Measurements from ENCODE around the gene WNK4. TPM values are rescaled to one million over a fixed set of nuclear protein-coding genes. Genes with fewer than 3 reads are reported as not detected.

WNK4 gene
- total RNA-seq, 1 experiment from 2014 or later, result 1.5 TPM

GRCh38 chr17:42780851-42781638 is 635 bp downstream of the WNK4 start:
- Mint-ChIP-seq H3K27ac (no peak overlapping the region), H3K27me3 (ENCODE audit: low read depth) (peaks cover 47% of the 10 kb centered on the region), H3K4me3 (peak overlapping the region; percentile 70), H3K4me1 (peaks cover 20% of the 10 kb centered on the region), H3K36me3 (peaks cover 18% of the 10 kb centered on the region), H3K9me3 (no peaks in the 10 kb centered on the region)
- POLR2A ChIA-PET, result interaction anchor here (0.7 to 1.5 kb wide), 3 partner anchors 17 to 59 kb away, joined by 3 to 7 read pairs (median 3); partner anchors contain the start of genes BECN1 and COA3
- peak; percentile 11 for ATAC-seq
- CTCF ChIA-PET, result interaction anchor here (0.9 to 4.5 kb wide), 8 partner anchors 17 to 202 kb away, joined by 3 to 39 read pairs (median 7); partner anchors contain the start of genes BECN1, CCR10 and RAMP2
- DNase-seq (ENCODE audit: low spot score), result no peak
- TF ChIP-seq ETV6 (CRISPR knock-in tag; IDR thresholded peaks at IDR 0.05), result no peak
- peak; percentile 21; the same call in 1 of the 2 replicates for TF ChIP-seq HMGXB4 (CRISPR knock-in tag; IDR thresholded peaks at IDR 0.05)
- no peak for TF ChIP-seq ZNF281 (CRISPR knock-in tag; IDR thresholded peaks at IDR 0.05)
- peak; percentile 43; the same call in 1 of the 2 replicates for TF ChIP-seq RELA (CRISPR knock-in tag; IDR thresholded peaks at IDR 0.05; ENCODE audit: borderline replicate concordance)
- no peak for TF ChIP-seq MYBL2 (CRISPR knock-in tag; IDR thresholded peaks at IDR 0.05)
- no peak for TF ChIP-seq ZNF121 (CRISPR knock-in tag; IDR thresholded peaks at IDR 0.05)
- TF ChIP-seq SMAD3 (CRISPR knock-in tag; IDR thresholded peaks at IDR 0.05; ENCODE audit: borderline replicate concordance), result no peak
- no peak for TF ChIP-seq HMGA2 (CRISPR knock-in tag; IDR thresholded peaks at IDR 0.05)
- TF ChIP-seq ZBTB43 (CRISPR knock-in tag; IDR thresholded peaks at IDR 0.05), result no peak
- TF ChIP-seq E2F4 (CRISPR knock-in tag; IDR thresholded peaks at IDR 0.05; ENCODE audit: borderline replicate concordance, low read depth), result no peak
- TF ChIP-seq E2F1 (CRISPR knock-in tag; IDR thresholded peaks at IDR 0.05), result no peak
- TF ChIP-seq CREB1 (CRISPR knock-in tag; IDR thresholded peaks at IDR 0.05), result no peak
- no peak for TF ChIP-seq E2F5 (CRISPR knock-in tag; IDR thresholded peaks at IDR 0.05)
- TF ChIP-seq KAT7 (CRISPR knock-in tag; IDR thresholded peaks at IDR 0.05; ENCODE audit: borderline replicate concordance), result 0 out of 2 replicates have a peak, but pooled peaks have one; percentile 53
- TF ChIP-seq ZNF425 (CRISPR knock-in tag; conservative IDR thresholded peaks at IDR 0.05), result 0 out of 2 replicates have a peak, but pooled peaks have one; percentile 27
- no peak for TF ChIP-seq GABPB1 (CRISPR knock-in tag; IDR thresholded peaks at IDR 0.05)
- TF ChIP-seq FOXP1 (CRISPR knock-in tag; IDR thresholded peaks at IDR 0.05; ENCODE audit: borderline replicate concordance), result no peak
- no peak for TF ChIP-seq FOXJ3 (CRISPR knock-in tag; IDR thresholded peaks at IDR 0.05; ENCODE audit: borderline replicate concordance)
- TF ChIP-seq ZNF396 (CRISPR knock-in tag; IDR thresholded peaks at IDR 0.05; ENCODE audit: borderline replicate concordance), result no peak
- 0 out of 2 replicates have a peak, but pooled peaks have one; percentile 11 for TF ChIP-seq FOXP4 (CRISPR knock-in tag; IDR thresholded peaks at IDR 0.05)
- TF ChIP-seq NR1H2 (CRISPR knock-in tag; IDR thresholded peaks at IDR 0.05), result no peak
- TF ChIP-seq GRHL2 (CRISPR knock-in tag; IDR thresholded peaks at IDR 0.05; ENCODE audit: insufficient replicate concordance, severe bottlenecking), result no peak
- TF ChIP-seq TEAD1 (CRISPR knock-in tag; IDR thresholded peaks at IDR 0.05), result no peak
